Parathyroid adenoma (tissue), 2 donors: Measurements from ENCODE around the gene BCAM.

Source experiments
- H2AFZ ChIP-seq: fragments of 300-600 bp; sonication (generic); one replicate; pipeline ENCODE4 v1.7.0; 2017; ENCODE audit warnings: antibody characterized with exemption, mild to moderate bottlenecking
- H3K27ac ChIP-seq: fragments of 300-600 bp; sonication (generic); one replicate; pipeline ENCODE4 v1.7.0; 2017
- H3K27me3 ChIP-seq: fragments of 300-600 bp; sonication (generic); one replicate; pipeline ENCODE4 v1.7.0; 2017; ENCODE audit warnings: low read length; ENCODE audit not compliant: control insufficient read depth, insufficient read depth
- H3K36me3 ChIP-seq: fragments of 300-600 bp; sonication (generic); one replicate; pipeline ENCODE4 v1.7.0; 2017; ENCODE audit warnings: low read length; ENCODE audit not compliant: control insufficient read depth, insufficient read depth
- H3K4me1 ChIP-seq: fragments of 300-600 bp; sonication (generic); one replicate; pipeline ENCODE4 v1.7.0; 2017; ENCODE audit warnings: control low read depth
- H3K4me2 ChIP-seq: fragments of 300-600 bp; sonication (generic); one replicate; pipeline ENCODE4 v1.7.0; 2017; ENCODE audit warnings: low read length
- H3K4me3 ChIP-seq: fragments of 300-600 bp; sonication (generic); one replicate; pipeline ENCODE4 v1.7.0; 2017; ENCODE audit warnings: low read depth, low read length
- H3K79me2 ChIP-seq: fragments of 300-600 bp; sonication (generic); one replicate; pipeline ENCODE4 v1.7.0; 2017; ENCODE audit warnings: control low read depth
- H3K9ac ChIP-seq: fragments of 300-600 bp; sonication (generic); one replicate; pipeline ENCODE4 v1.7.0; 2017; ENCODE audit warnings: mild to moderate bottlenecking
- H3K9me3 ChIP-seq: fragments of 300-600 bp; sonication (generic); one replicate; pipeline ENCODE4 v1.7.0; 2017; ENCODE audit warnings: low read length; ENCODE audit not compliant: control insufficient read depth
- CTCF ChIP-seq: fragments of 300-600 bp; sonication (generic); IDR thresholded peaks from one replicate; pipeline ENCODE4 v1.7.0; 2017; ENCODE audit warnings: antibody characterized with exemption, mild to moderate bottlenecking
- donor health status: primary hyperparathyroidism.

Gene BCAM

GRCh38 chr19:44811122-44811419, 2.2 kb downstream of the BCAM start:
- Histone ChIP-seq H3K79me2 (no peaks in the 10 kb centered on the region), H3K27me3 (no peaks in the 10 kb centered on the region), H3K4me2 (no peak overlapping the region), H3K4me1 (peaks cover 18% of the 10 kb centered on the region), H3K9ac (no peak overlapping the region), H3K27ac (no peak overlapping the region), H2AFZ (no peak overlapping the region), H3K9me3 (no peaks in the 10 kb centered on the region), H3K4me3 (no peak overlapping the region), H3K36me3 (no peaks in the 10 kb centered on the region)
- no peak for TF ChIP-seq CTCF

- Histone ChIP-seq H3K27ac (no peak overlapping the region), H3K4me3 (no peak overlapping the region), H3K36me3 (no peaks in the 10 kb centered on the region), H3K27me3 (no peaks in the 10 kb centered on the region), H3K79me2 (no peaks in the 10 kb centered on the region), H3K4me2 (no peak overlapping the region), H2AFZ (no peak overlapping the region), H3K4me1 (peaks cover 14% of the 10 kb centered on the region), H3K9me3 (no peaks in the 10 kb centered on the region), H3K9ac (no peak overlapping the region)
- no peak for TF ChIP-seq CTCF
These were observed 3.3 kb downstream of the BCAM start for GRCh38 chr19:44812142-44812718.

GRCh38 chr19:44813070-44813840, 4.4 kb downstream of the BCAM start:
- Histone ChIP-seq H3K4me2 (no peak overlapping the region), H3K4me1 (peaks cover 4% of the 10 kb centered on the region), H3K27me3 (no peaks in the 10 kb centered on the region), H2AFZ (no peak overlapping the region), H3K9ac (no peak overlapping the region), H3K27ac (no peak overlapping the region), H3K79me2 (no peaks in the 10 kb centered on the region), H3K4me3 (no peak overlapping the region), H3K9me3 (no peaks in the 10 kb centered on the region), H3K36me3 (no peaks in the 10 kb centered on the region)
- no peak for TF ChIP-seq CTCF

- Histone ChIP-seq H3K4me3 (no peak overlapping the region), H3K9ac (no peak overlapping the region), H2AFZ (no peak overlapping the region), H3K4me1 (no peaks in the 10 kb centered on the region), H3K36me3 (no peaks in the 10 kb centered on the region), H3K27ac (no peak overlapping the region), H3K27me3 (no peaks in the 10 kb centered on the region), H3K79me2 (no peaks in the 10 kb centered on the region), H3K4me2 (no peak overlapping the region), H3K9me3 (no peaks in the 10 kb centered on the region)
- no peak for TF ChIP-seq CTCF
These were observed 5.1 kb downstream of the BCAM start for GRCh38 chr19:44813841-44814470.
